Muscle layer of duodenum (tissue), 2 donors: ENCODE results near the gene TTC8.
A peak's percentile ranks its signal among the peaks of the same experiment; 100 is the strongest.
"Not testable (repeated sequence)": the region's sequence is repeated elsewhere in the genome, so short reads cannot be mapped to it uniquely, and the experiment has no call there.

Experiments used
- H3K27ac ChIP-seq: one replicate; pipeline ENCODE4 v1.7.0; 2013; ENCODE audit warnings: mild to moderate bottlenecking, low read length
- H3K27me3 ChIP-seq: one replicate; pipeline ENCODE4 v1.7.0; 2013; ENCODE audit warnings: low read depth, mild to moderate bottlenecking, control low read depth, low read length
- H3K36me3 ChIP-seq, 2 donors: one replicate each; pipeline ENCODE4 v1.7.0; 2013; ENCODE audit warnings: low read length in 2 of 2, control low read depth in 1 of 2, mild to moderate bottlenecking in 1 of 2; ENCODE audit not compliant: insufficient read depth in 2 of 2, control insufficient read depth in 1 of 2
- H3K4me1 ChIP-seq, 2 donors: one replicate each; pipeline ENCODE4 v1.7.0; 2013; ENCODE audit warnings: low read length in 2 of 2, mild to moderate bottlenecking in 2 of 2, control low read depth in 1 of 2, moderate library complexity in 1 of 2; ENCODE audit not compliant: insufficient read depth in 2 of 2, control insufficient read depth in 1 of 2
- H3K4me3 ChIP-seq, 2 donors: one replicate each; pipeline ENCODE4 v1.7.0; 2013; ENCODE audit warnings: low read length in 2 of 2, low read depth in 1 of 2, mild to moderate bottlenecking in 1 of 2
- H3K9me3 ChIP-seq, 2 donors: one replicate each; pipeline ENCODE4 v1.7.0; 2013; ENCODE audit warnings: low read length in 2 of 2, control low read depth in 1 of 2, mild to moderate bottlenecking in 1 of 2; ENCODE audit not compliant: control insufficient read depth in 1 of 2
- donor health status: healthy.

The TTC8 gene

GRCh38 chr14:88798156-88798555 is 26.3 kb upstream of the TTC8 start:
- no peaks in the 10 kb centered on the region for H3K9me3 ChIP-seq
- H3K27me3 ChIP-seq: no peaks in the 10 kb centered on the region
- no peak overlapping the region for H3K4me3 ChIP-seq
- peaks cover 0 to 4% of the 10 kb centered on the region in 2 donors for H3K4me1 ChIP-seq
- H3K27ac ChIP-seq: no peak overlapping the region
- no peaks in the 10 kb centered on the region for H3K36me3 ChIP-seq

GRCh38 chr14:88799522-88799921 is 24.9 kb upstream of the TTC8 start:
- no peak overlapping the region for H3K4me3 ChIP-seq

GRCh38 chr14:88802596-88802995 is 21.9 kb upstream of the TTC8 start:
- no peaks in the 10 kb centered on the region for H3K4me1 ChIP-seq
- peaks cover 0 to 6% of the 10 kb centered on the region in 2 donors for H3K9me3 ChIP-seq
- no peak overlapping the region for H3K27ac ChIP-seq
- H3K27me3 ChIP-seq: no peaks in the 10 kb centered on the region
- H3K36me3 ChIP-seq: no peaks in the 10 kb centered on the region
- no peak overlapping the region for H3K4me3 ChIP-seq

More at GRCh38 chr14:88799522-88799921, 24.9 kb upstream of the TTC8 start:
- no peaks in the 10 kb centered on the region for H3K4me1 ChIP-seq
- no peaks in the 10 kb centered on the region for H3K36me3 ChIP-seq
- peaks cover 0 to 3% of the 10 kb centered on the region in 2 donors for H3K9me3 ChIP-seq
- no peaks in the 10 kb centered on the region for H3K27me3 ChIP-seq
- H3K27ac ChIP-seq: no peak overlapping the region

GRCh38 chr14:88804035-88804434 is 20.4 kb upstream of the TTC8 start:
- Histone ChIP-seq H3K4me1 (no peaks in the 10 kb centered on the region), H3K27ac (no peak overlapping the region), H3K9me3 (peaks cover 6 to 11% of the 10 kb centered on the region in 2 donors), H3K36me3 (no peaks in the 10 kb centered on the region), H3K27me3 (no peaks in the 10 kb centered on the region), H3K4me3 (no peak overlapping the region)

- Histone ChIP-seq H3K27ac (no peak overlapping the region), H3K9me3 (peaks cover 6 to 11% of the 10 kb centered on the region in 2 donors), H3K27me3 (no peaks in the 10 kb centered on the region), H3K36me3 (no peaks in the 10 kb centered on the region), H3K4me3 (no peak overlapping the region), H3K4me1 (no peaks in the 10 kb centered on the region)
These were observed 20.0 kb upstream of the TTC8 start for GRCh38 chr14:88804477-88804876.

GRCh38 chr14:88808359-88808758 is 16.1 kb upstream of the TTC8 start:
- no peaks in the 10 kb centered on the region for H3K27me3 ChIP-seq
- H3K4me1 ChIP-seq: no peaks in the 10 kb centered on the region
- H3K36me3 ChIP-seq: no peaks in the 10 kb centered on the region
- peaks cover 6 to 11% of the 10 kb centered on the region in 2 donors for H3K9me3 ChIP-seq
- H3K27ac ChIP-seq: no peak overlapping the region
- H3K4me3 ChIP-seq: no peak overlapping the region

GRCh38 chr14:88815980-88816379 is 8.5 kb upstream of the TTC8 start:
- H3K27me3 ChIP-seq: no peaks in the 10 kb centered on the region
- H3K27ac ChIP-seq: no peak overlapping the region
- no peaks in the 10 kb centered on the region for H3K9me3 ChIP-seq
- H3K4me3 ChIP-seq: no peak overlapping the region
- H3K36me3 ChIP-seq: no peaks in the 10 kb centered on the region
- no peaks in the 10 kb centered on the region for H3K4me1 ChIP-seq

- H3K4me1 ChIP-seq: no peaks in the 10 kb centered on the region
- no peaks in the 10 kb centered on the region for H3K36me3 ChIP-seq
- H3K27me3 ChIP-seq: no peaks in the 10 kb centered on the region
- H3K27ac ChIP-seq: no peak overlapping the region
- H3K4me3 ChIP-seq: no peak overlapping the region
- H3K9me3 ChIP-seq: no peaks in the 10 kb centered on the region
These were observed 6.4 kb upstream of the TTC8 start for GRCh38 chr14:88818018-88818417.

GRCh38 chr14:88819674-88820073 is 4.8 kb upstream of the TTC8 start:
- H3K27me3 ChIP-seq, H3K4me3 ChIP-seq, H3K4me1 ChIP-seq, H3K27ac ChIP-seq, H3K36me3 ChIP-seq, H3K9me3 ChIP-seq: not testable (repeated sequence)

GRCh38 chr14:88821378-88821777 is 3.1 kb upstream of the TTC8 start:
- no peaks in the 10 kb centered on the region for H3K27me3 ChIP-seq

GRCh38 chr14:88821888-88822287 is 2.6 kb upstream of the TTC8 start:
- H3K36me3 ChIP-seq: no peaks in the 10 kb centered on the region
- H3K27ac ChIP-seq: no peak overlapping the region
- no peaks in the 10 kb centered on the region for H3K27me3 ChIP-seq
- no peak overlapping the region for H3K4me3 ChIP-seq
- H3K4me1 ChIP-seq: peaks cover 0 to 10% of the 10 kb centered on the region in 2 donors
- H3K9me3 ChIP-seq: no peaks in the 10 kb centered on the region

More at GRCh38 chr14:88821378-88821777, 3.1 kb upstream of the TTC8 start:
- H3K36me3 ChIP-seq: no peaks in the 10 kb centered on the region
- H3K27ac ChIP-seq: no peak overlapping the region
- no peaks in the 10 kb centered on the region for H3K9me3 ChIP-seq
- H3K4me1 ChIP-seq: peaks cover 0 to 10% of the 10 kb centered on the region in 2 donors
- no peak overlapping the region for H3K4me3 ChIP-seq

GRCh38 chr14:88823968-88824313 is 510 bp upstream of the TTC8 start:
- no peaks in the 10 kb centered on the region for H3K36me3 ChIP-seq
- no peaks in the 10 kb centered on the region for H3K27me3 ChIP-seq
- H3K9me3 ChIP-seq: no peaks in the 10 kb centered on the region
- peaks cover 0 to 10% of the 10 kb centered on the region in 2 donors for H3K4me1 ChIP-seq
- H3K4me3 ChIP-seq: peak overlapping the region; percentile 77 to 92
- H3K27ac ChIP-seq: peak overlapping the region; percentile 89
